Suprapubic skin (tissue), 4 donors: Measurements from ENCODE around the gene SAMD13. TPM values are rescaled to one million over a fixed set of nuclear protein-coding genes. Genes with fewer than 3 reads are reported as not detected.
A peak's percentile ranks its signal among the peaks of the same experiment; 100 is the strongest.

Experiments
- DNase-seq, 2 donors: peaks; one replicate each; pipeline ENCODE4 v3.0.0-alpha.2; 2019; ENCODE audit warnings: low spot score in 2 of 2
- H3K27ac ChIP-seq: fragments of 200-600 bp; sonication (generic); one replicate; pipeline ENCODE4 v1.5.1; 2019
- H3K27me3 ChIP-seq: fragments of 200-600 bp; sonication (generic); one replicate; pipeline ENCODE4 v1.5.1; 2019
- H3K36me3 ChIP-seq: fragments of 200-600 bp; sonication (generic); one replicate; pipeline ENCODE4 v1.5.1; 2019
- H3K4me1 ChIP-seq: fragments of 200-600 bp; sonication (generic); one replicate; pipeline ENCODE4 v1.5.1; 2019
- H3K4me3 ChIP-seq: fragments of 200-600 bp; sonication (generic); one replicate; pipeline ENCODE4 v1.5.1; 2019; ENCODE audit warnings: mild to moderate bottlenecking
- H3K9me3 ChIP-seq: fragments of 200-600 bp; sonication (generic); one replicate; pipeline ENCODE4 v1.5.1; 2019
- EP300 ChIP-seq: sonication (generic); formaldehyde crosslinking; IDR thresholded peaks from one replicate; pipeline ENCODE4 v1.6.1; 2017; ENCODE audit warnings: antibody characterized with exemption
- POLR2A ChIP-seq, 2 donors: fragments of 450-650 bp; IDR thresholded peaks; one replicate each; pipeline ENCODE4 v1.6.1; 2017; ENCODE audit warnings: antibody characterized with exemption in 2 of 2, mild to moderate bottlenecking in 2 of 2, moderate library complexity in 2 of 2
- POLR2AphosphoS5 ChIP-seq, 3 donors: sonication (generic); formaldehyde crosslinking; IDR thresholded peaks; one replicate each; pipeline ENCODE4 v1.6.1; 2017; ENCODE audit warnings: antibody characterized with exemption in 3 of 3
- WGBS: methylation state at CpG from one replicate; pipeline ENCODE4 v1.1.5; 2018; 5-methylcytosine and 5-hydroxymethylcytosine counted together
- total RNA-seq, 4 donors: library from RNA; depleted of rRNA; stranded (reverse); fragments of >200 nt; gene quantifications; one replicate each; pipeline ENCODE4 v1.1.0, GENCODE V29; 2016
- TF ChIP-seq, protein P1 (sequence below), 2 donors: fragments of 200-600 bp in 1 of 2; fragments of 450-650 bp in 1 of 2; sonication (generic) in 1 of 2; IDR thresholded peaks; one replicate each; pipeline ENCODE4 v1.5.1; 2016 to 2019; ENCODE audit warnings: antibody characterized with exemption in 2 of 2, mild to moderate bottlenecking in 1 of 2, moderate library complexity in 1 of 2

SAMD13 gene, protein sequence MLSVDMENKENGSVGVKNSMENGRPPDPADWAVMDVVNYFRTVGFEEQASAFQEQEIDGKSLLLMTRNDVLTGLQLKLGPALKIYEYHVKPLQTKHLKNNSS
- total RNA-seq, result 1 to 10 TPM in 3 of 4 donors, under 1 TPM in 1; 0.89 to 2.9 (median 1.5) TPM

DNA sequence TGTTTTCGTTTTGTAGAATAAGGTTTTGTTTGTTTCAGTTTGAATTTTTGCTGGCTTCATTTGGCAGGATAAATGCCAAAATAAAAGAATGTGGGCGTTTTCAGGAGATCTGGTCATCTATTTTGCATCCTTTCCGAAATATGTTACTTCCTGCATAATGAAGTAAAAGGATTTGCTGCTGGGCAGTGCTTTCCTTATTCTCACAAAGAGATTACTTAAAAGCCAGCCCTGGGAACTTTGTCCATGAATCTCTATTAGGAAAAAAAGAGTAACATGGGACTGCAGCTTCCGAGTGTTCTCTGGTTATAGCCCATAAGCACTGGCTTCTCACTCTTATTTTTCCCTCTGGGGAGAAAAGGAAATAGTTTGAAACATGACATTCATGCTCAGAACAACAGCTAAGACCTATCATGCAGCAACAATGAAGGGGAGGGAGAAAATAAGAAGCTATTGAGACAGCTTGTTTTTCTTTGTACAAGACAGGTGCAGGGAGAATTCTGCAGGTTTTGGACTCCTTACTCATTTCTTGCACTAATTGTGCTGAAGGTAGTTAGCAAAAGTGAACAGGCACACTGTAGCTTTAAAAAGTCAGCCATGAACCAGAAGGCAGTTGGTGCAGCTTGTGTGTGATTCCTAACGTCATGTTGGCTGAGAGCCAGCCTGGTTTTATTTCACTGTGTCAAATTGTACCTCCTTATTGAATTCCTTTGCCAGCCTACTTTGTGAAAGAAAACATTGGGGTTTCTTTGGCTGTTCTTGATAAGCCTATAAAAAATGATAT lies at the start of gene SAMD13:
TSS of gene SAMD13 (plus strand) at position 705 of the 781 bp plus-strand sequence. CDS start 1,527 bp downstream, outside the sequence.
- 16% methylated on average over 5 of the region's 5 CpGs for WGBS
- peak; percentile 79 to 84 for DNase-seq
- no peaks in the 10 kb centered on the region for H3K36me3 ChIP-seq
- peak within 1 kb of the TSS; percentile 37 for H3K4me3 ChIP-seq
- H3K9me3 ChIP-seq, result no peaks in the 10 kb centered on the region
- no peaks in the 10 kb centered on the region for H3K27me3 ChIP-seq
- peaks cover 49% of the 10 kb centered on the region for H3K4me1 ChIP-seq
- peak within 1 kb of the TSS; percentile 84 for H3K27ac ChIP-seq
- TF ChIP-seq EP300 (no peak), POLR2A (IDR thresholded peaks at IDR 0.05) (no peak), POLR2AphosphoS5 (IDR thresholded peaks at IDR 0.05) (no peak)
- TF ChIP-seq, protein P1, sequence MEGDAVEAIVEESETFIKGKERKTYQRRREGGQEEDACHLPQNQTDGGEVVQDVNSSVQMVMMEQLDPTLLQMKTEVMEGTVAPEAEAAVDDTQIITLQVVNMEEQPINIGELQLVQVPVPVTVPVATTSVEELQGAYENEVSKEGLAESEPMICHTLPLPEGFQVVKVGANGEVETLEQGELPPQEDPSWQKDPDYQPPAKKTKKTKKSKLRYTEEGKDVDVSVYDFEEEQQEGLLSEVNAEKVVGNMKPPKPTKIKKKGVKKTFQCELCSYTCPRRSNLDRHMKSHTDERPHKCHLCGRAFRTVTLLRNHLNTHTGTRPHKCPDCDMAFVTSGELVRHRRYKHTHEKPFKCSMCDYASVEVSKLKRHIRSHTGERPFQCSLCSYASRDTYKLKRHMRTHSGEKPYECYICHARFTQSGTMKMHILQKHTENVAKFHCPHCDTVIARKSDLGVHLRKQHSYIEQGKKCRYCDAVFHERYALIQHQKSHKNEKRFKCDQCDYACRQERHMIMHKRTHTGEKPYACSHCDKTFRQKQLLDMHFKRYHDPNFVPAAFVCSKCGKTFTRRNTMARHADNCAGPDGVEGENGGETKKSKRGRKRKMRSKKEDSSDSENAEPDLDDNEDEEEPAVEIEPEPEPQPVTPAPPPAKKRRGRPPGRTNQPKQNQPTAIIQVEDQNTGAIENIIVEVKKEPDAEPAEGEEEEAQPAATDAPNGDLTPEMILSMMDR (IDR thresholded peaks at IDR 0.05), result no peak

DNA sequence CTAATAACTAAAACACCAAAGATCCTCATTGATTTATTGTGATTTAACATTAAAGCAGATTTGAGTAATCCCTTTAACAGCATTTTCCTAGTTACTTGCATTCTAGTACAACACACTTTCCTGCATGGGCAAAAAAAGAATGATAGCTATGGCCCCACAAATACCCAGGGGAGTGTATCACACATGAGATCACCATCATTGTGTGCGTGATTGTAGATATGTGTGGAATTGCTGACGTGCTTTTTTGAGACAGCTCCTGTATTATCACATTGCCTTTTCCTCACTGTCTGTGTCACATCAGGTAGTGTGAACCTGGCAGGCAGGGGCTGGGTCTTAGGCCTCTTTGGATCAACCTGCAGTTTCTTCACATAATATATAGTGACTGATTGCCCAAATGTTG lies 48.5 kb upstream of the SAMD13 start:
- Histone ChIP-seq H3K4me1 (peaks cover 10% of the 10 kb centered on the region), H3K27ac (no peak overlapping the region), H3K36me3 (no peaks in the 10 kb centered on the region), H3K27me3 (no peaks in the 10 kb centered on the region), H3K4me3 (no peak overlapping the region), H3K9me3 (no peaks in the 10 kb centered on the region)
- TF ChIP-seq POLR2AphosphoS5 (IDR thresholded peaks at IDR 0.05) (no peak), POLR2A (IDR thresholded peaks at IDR 0.05) (no peak), EP300 (no peak)
- TF ChIP-seq, protein P1 (IDR thresholded peaks at IDR 0.05), result no peak
- WGBS, result 77% methylated on average over 2 of the region's 2 CpGs
- DNase-seq, result no peak

DNA sequence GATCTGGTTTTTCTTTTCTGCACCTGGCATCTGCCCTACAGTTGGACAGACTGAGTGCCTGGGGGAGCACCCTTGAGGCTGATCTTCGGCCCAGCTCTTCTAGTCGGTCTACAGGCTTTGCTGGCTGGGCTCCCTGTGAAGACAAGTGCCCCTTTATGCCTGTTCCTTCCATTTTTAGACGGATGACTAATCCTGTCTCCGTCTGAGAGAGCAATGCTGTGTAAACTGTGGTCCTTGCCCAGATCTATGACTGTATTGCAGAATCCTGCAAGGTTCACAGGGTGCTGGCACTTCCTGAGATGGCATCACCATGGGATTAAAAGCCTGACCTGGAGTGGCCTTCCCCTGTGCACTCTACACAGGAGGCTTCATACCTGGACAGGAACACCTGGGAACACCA lies 47.6 kb upstream of the SAMD13 start:
- DNase-seq, result no peak
- peaks cover 10% of the 10 kb centered on the region for H3K4me1 ChIP-seq
- no peaks in the 10 kb centered on the region for H3K27me3 ChIP-seq
- no peaks in the 10 kb centered on the region for H3K9me3 ChIP-seq
- no peak overlapping the region for H3K27ac ChIP-seq
- WGBS, result 30% methylated on average over 4 of the region's 4 CpGs
- H3K4me3 ChIP-seq, result no peak overlapping the region
- H3K36me3 ChIP-seq, result no peaks in the 10 kb centered on the region
- TF ChIP-seq POLR2A (IDR thresholded peaks at IDR 0.05), result no peak
- TF ChIP-seq, protein P1 (IDR thresholded peaks at IDR 0.05), result no peak
- TF ChIP-seq EP300, result no peak
- TF ChIP-seq POLR2AphosphoS5 (IDR thresholded peaks at IDR 0.05), result no peak

DNA sequence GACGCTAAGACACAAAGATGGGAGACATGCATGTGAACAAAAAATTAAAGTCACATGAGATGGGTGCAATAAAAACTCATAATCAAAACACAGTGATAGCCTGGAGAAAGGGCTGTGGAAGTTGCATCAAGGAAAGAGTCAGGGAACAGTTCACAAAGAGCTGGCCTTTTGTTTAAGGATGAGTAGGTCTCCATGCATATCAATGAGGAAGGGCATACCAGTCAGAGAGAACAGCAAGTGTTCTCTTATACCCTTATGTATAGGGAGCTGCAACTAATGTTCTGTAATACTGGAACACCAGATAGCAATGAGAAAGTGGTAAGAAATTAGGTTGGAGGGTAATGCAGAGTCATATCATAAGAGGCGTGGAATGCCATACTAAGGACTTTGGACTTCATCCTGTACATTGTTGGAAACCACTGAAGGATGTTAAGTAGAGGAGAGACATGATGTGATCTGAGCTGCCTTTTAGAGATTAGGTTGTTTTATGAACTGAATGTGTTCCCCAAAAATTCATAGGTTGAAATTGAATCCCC lies 46.7 kb upstream of the SAMD13 start:
- TF ChIP-seq EP300, result no peak
- no peak for TF ChIP-seq POLR2AphosphoS5 (IDR thresholded peaks at IDR 0.05)
- no peak for TF ChIP-seq POLR2A (IDR thresholded peaks at IDR 0.05)
- TF ChIP-seq, protein P1 (IDR thresholded peaks at IDR 0.05), result no peak
- Histone ChIP-seq H3K9me3 (no peaks in the 10 kb centered on the region), H3K4me1 (peaks cover 10% of the 10 kb centered on the region), H3K4me3 (no peak overlapping the region), H3K36me3 (no peaks in the 10 kb centered on the region), H3K27ac (no peak overlapping the region), H3K27me3 (no peaks in the 10 kb centered on the region)
- no peak for DNase-seq
- 90% methylated on average over 2 of the region's 2 CpGs for WGBS

DNA sequence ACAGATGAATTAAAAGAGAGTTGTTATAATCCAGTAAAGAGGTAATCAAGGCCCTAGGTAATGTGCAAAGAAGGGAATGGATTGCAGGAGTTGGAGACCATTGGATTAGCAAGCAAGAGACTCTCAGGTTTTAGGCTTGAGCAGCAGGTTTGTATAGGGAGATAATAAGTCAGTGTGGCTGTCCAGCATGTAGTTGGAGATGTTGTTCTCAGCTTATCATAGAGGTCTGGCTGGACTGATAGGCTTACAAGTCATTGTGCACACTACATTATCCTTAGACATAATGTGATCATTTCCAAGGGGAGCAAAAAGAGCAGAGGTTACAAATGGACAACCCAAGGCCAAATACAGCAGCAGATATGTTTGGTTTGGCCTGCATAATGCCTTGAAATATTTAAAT lies 45.9 kb upstream of the SAMD13 start:
- no peak overlapping the region for H3K4me3 ChIP-seq
- TF ChIP-seq POLR2A (IDR thresholded peaks at IDR 0.05), result no peak

More for the DNA sequence above, 45.9 kb upstream of the SAMD13 start:
- peaks cover 10% of the 10 kb centered on the region for H3K4me1 ChIP-seq
- H3K9me3 ChIP-seq, result no peaks in the 10 kb centered on the region
- H3K27ac ChIP-seq, result no peak overlapping the region
- no peaks in the 10 kb centered on the region for H3K36me3 ChIP-seq
- no peaks in the 10 kb centered on the region for H3K27me3 ChIP-seq
- DNase-seq, result no peak
